ENCODE results near the gene SMAD5.

- TF ChIP-seq EZH2 (IDR thresholded peaks at IDR 0.05; ENCODE audit: borderline replicate concordance, low read length) = no peak
- TF ChIP-seq CTCF (IDR thresholded peaks at IDR 0.05; ENCODE audit: low read length) = no peak
Measured at GRCh38 chr5:136222580-136223235, 90.1 kb downstream of the SMAD5 start.
